ENCODE data around the gene C17orf107. TPM values are rescaled to one million over a fixed set of nuclear protein-coding genes. Genes with fewer than 3 reads are reported as not detected.

The C17orf107 gene
- total RNA-seq, 1 experiment from 2014 or later = 0.36 TPM

GRCh38 chr17:4942760-4943508 is 43.6 kb downstream of the C17orf107 start:
- intact Hi-C loops (cut with micrococcal nuclease) = loop anchor here (5.0 kb wide), 1 partner anchor 36 kb away; no protein-coding TSS in a partner anchor
- ATAC-seq = no peak
- Histone ChIP-seq H3K4me1 (ENCODE audit: insufficient read depth, low read length) (peaks cover 38% of the 10 kb centered on the region), H3K4me2 (ENCODE audit: low read length) (no peak overlapping the region), H3K9ac (ENCODE audit: low read length) (no peak overlapping the region), H3K36me3 (ENCODE audit: low read depth, low read length) (peaks cover 29% of the 10 kb centered on the region), H2AFZ (ENCODE audit: low read length) (no peak overlapping the region), H3K79me2 (ENCODE audit: low read length) (peaks cover 92% of the 10 kb centered on the region), H3K9me3 (ENCODE audit: low read length) (no peaks in the 10 kb centered on the region), H3K27ac (ENCODE audit: low read length) (no peak overlapping the region), H3K4me3 (ENCODE audit: low read length) (no peak overlapping the region), H3F3A (ENCODE audit: low read length, unreplicated experiment) (no peaks in the 10 kb centered on the region), H3K27me3 (ENCODE audit: low read length) (no peaks in the 10 kb centered on the region), H3K9me2 (replicated peaks; ENCODE audit: low read length) (no peaks in the 10 kb centered on the region), H4K20me1 (ENCODE audit: low read length) (peaks cover 26% of the 10 kb centered on the region)
- no peak for DNase-seq
- POLR2A ChIA-PET (ENCODE audit: unreplicated experiment) = no interaction called here
- BruUV-seq (replicated peaks) = no TSS peak
- CTCF ChIA-PET = no interaction called here
- TF ChIP-seq EZH2 (IDR thresholded peaks at IDR 0.05; ENCODE audit: low read length, unreplicated experiment) (no peak), EZH2phosphoT487 (IDR thresholded peaks at IDR 0.05; ENCODE audit: borderline replicate concordance, low read length) (no peak)
- TF ChIP-seq, protein P1, sequence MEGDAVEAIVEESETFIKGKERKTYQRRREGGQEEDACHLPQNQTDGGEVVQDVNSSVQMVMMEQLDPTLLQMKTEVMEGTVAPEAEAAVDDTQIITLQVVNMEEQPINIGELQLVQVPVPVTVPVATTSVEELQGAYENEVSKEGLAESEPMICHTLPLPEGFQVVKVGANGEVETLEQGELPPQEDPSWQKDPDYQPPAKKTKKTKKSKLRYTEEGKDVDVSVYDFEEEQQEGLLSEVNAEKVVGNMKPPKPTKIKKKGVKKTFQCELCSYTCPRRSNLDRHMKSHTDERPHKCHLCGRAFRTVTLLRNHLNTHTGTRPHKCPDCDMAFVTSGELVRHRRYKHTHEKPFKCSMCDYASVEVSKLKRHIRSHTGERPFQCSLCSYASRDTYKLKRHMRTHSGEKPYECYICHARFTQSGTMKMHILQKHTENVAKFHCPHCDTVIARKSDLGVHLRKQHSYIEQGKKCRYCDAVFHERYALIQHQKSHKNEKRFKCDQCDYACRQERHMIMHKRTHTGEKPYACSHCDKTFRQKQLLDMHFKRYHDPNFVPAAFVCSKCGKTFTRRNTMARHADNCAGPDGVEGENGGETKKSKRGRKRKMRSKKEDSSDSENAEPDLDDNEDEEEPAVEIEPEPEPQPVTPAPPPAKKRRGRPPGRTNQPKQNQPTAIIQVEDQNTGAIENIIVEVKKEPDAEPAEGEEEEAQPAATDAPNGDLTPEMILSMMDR (conservative IDR thresholded peaks at IDR 0.05; ENCODE audit: low read depth, low read length) = no peak

DNA sequence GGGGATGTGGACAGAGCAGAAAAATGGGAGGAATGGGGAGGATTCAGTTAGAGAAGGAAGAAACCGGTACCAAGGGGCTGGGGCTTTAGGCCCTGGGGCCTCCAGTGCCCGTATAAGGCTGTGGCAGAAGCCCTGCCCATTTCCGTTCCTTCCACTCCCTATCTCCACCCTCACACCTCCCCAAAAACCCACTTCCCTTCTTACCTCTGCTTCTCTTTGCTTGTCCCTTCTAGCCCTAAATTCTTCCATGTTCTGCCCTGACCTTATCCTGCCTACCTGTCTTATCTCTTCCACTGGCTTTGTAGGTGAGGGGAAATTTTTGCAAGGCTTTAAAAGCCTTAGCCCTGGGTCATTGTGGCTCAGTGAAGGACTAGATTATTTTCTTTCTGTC is 44.8 kb downstream of the C17orf107 start:
- TF ChIP-seq, protein P1 (conservative IDR thresholded peaks at IDR 0.05; ENCODE audit: low read depth, low read length) = no peak
- TF ChIP-seq EZH2 (IDR thresholded peaks at IDR 0.05; ENCODE audit: low read length, unreplicated experiment) (no peak), EZH2phosphoT487 (IDR thresholded peaks at IDR 0.05; ENCODE audit: borderline replicate concordance, low read length) (no peak)
- H3K9ac ChIP-seq (ENCODE audit: low read length) = no peak overlapping the region
- intact Hi-C loops (cut with micrococcal nuclease) = loop anchor here (5.0 kb wide), 1 partner anchor 37 kb away; no protein-coding TSS in a partner anchor
- H2AFZ ChIP-seq (ENCODE audit: low read length) = no peak overlapping the region
- peaks cover 28% of the 10 kb centered on the region for H3K36me3 ChIP-seq (ENCODE audit: low read depth, low read length)
- H3K4me2 ChIP-seq (ENCODE audit: low read length) = peak overlapping the region; percentile 70; the same call in 1 of the 2 replicates
- H3K27ac ChIP-seq (ENCODE audit: low read length) = peak overlapping the region; percentile 74
- no peak for DNase-seq
- peaks cover 87% of the 10 kb centered on the region for H3K79me2 ChIP-seq (ENCODE audit: low read length)
- ChIA-PET CTCF (no interaction called here), POLR2A (ENCODE audit: unreplicated experiment) (no interaction called here)
- H4K20me1 ChIP-seq (ENCODE audit: low read length) = peaks cover 26% of the 10 kb centered on the region
- peaks cover 29% of the 10 kb centered on the region for H3K4me1 ChIP-seq (ENCODE audit: insufficient read depth, low read length)
- no peaks in the 10 kb centered on the region for H3K9me2 ChIP-seq (replicated peaks; ENCODE audit: low read length)
- BruUV-seq (replicated peaks) = no TSS peak
- H3K27me3 ChIP-seq (ENCODE audit: low read length) = no peaks in the 10 kb centered on the region
- H3K9me3 ChIP-seq (ENCODE audit: low read length) = no peaks in the 10 kb centered on the region
- ATAC-seq = no peak
- no peaks in the 10 kb centered on the region for H3F3A ChIP-seq (ENCODE audit: low read length, unreplicated experiment)
- H3K4me3 ChIP-seq (ENCODE audit: low read length) = no peak overlapping the region

Data from PC-3 (cell line).